K562 (cell line): ENCODE data around the gene EFCAB10. TPM values are rescaled to one million over a fixed set of nuclear protein-coding genes. Genes with fewer than 3 reads are reported as not detected.

Source experiments
- BRD4 ChIP-seq: fragments of 200-600 bp; sonication (generic); IDR thresholded peaks from 2 replicates; pipeline ENCODE4 v1.6.1; 2017; ENCODE audit warnings: inconsistent platforms
- CEBPZ ChIP-seq: fragments of 150-350 bp; IDR thresholded peaks from 2 replicates; pipeline ENCODE4 v1.6.1; 2014; ENCODE audit warnings: low read depth, mild to moderate bottlenecking, low read length, borderline replicate concordance
- ZMIZ1 ChIP-seq, 2 experiments: fragments of 150-350 bp in 1 of 2; IDR thresholded peaks; 2 replicates each; pipeline ENCODE4 v1.6.1; 2012 to 2016; ENCODE audit warnings: low read depth in 2 of 2, low read length in 2 of 2, mild to moderate bottlenecking in 1 of 2, moderate library complexity in 1 of 2
- ZNF436 ChIP-seq: fragments of 250-450, 450-650 bp; sonication (Bioruptor Pico); formaldehyde crosslinking; IDR thresholded peaks from 2 replicates; pipeline ENCODE4 v1.7.0; 2020; ENCODE audit warnings: mild to moderate bottlenecking
- polyA plus RNA-seq, 8 experiments: library from polyadenylated mRNA; depleted of rRNA in 4 of 8; stranded (reverse) in 5 of 8; unstranded in 3 of 8; fragments of >200 nt; fragmentation: Nextera tagmentation in 2 of 8; fragmentation: Illumina TruSeq in 1 of 8; extraction: Ambion mirVana in 2 of 8; extraction: Trizol in 1 of 8; gene quantifications; 2 replicates each; pipeline versions ENCODE4 v1.2.1 to v1.2.3, GENCODE V29; 2011 to 2014; ENCODE audit warnings: inconsistent platforms in 1 of 8, missing spikeins in 1 of 8
- total RNA-seq, 7 experiments: library from RNA; depleted of rRNA in 6 of 7; stranded (reverse); fragments of >200 nt in 6 of 7; fragmentation: Illumina TruSeq in 2 of 7; extraction: Trizol in 2 of 7; gene quantifications; 2 replicates each; pipeline versions ENCODE4 v1.2.1 to v1.2.3, GENCODE V29; 2011 to 2021; ENCODE audit warnings: low replicate concordance in 1 of 7

Gene EFCAB10
- total and polyA plus RNA-seq, 9 of the 15 experiments (the other 6 are each of a cell fraction or from before 2014, with no cell fraction given) = 5.0 to 21.4 (median 16.8) TPM

GRCh38 chr7:105614341-105614840 lies 33.1 kb upstream of the EFCAB10 start (continued):
- TF ChIP-seq ZMIZ1 (IDR thresholded peaks at IDR 0.05; ENCODE audit: low read depth in 2 of 2, low read length in 2 of 2) = no peak
- TF ChIP-seq BRD4 = no peak
- no peak for TF ChIP-seq CEBPZ
- TF ChIP-seq ZNF436 (CRISPR knock-in tag) = no peak
